H1 (cell line): ENCODE data around the gene PSMD3. TPM values are rescaled to one million over a fixed set of nuclear protein-coding genes. Genes with fewer than 3 reads are reported as not detected.

Experiments
- CTCF ChIA-PET: fragments of 300-600 bp; sonication (Branson Sonifier 250); formaldehyde crosslinking; loops from one replicate; lab custom pipeline; 2021; ENCODE audit not compliant: partially characterized antibody; lab: Charles Lee
- POLR2A ChIA-PET: fragments of 300-600 bp; sonication (Branson Sonifier 250); formaldehyde crosslinking; loops from one replicate; lab custom pipeline; 2021; ENCODE audit warnings: inconsistent platforms; ENCODE audit not compliant: partially characterized antibody; lab: Charles Lee
- DNase-seq, 2 experiments: peaks; one replicate each; pipeline versions ENCODE4 v3.0.0 to v3.0.0-alpha.2; 2010 to 2022; ENCODE audit warnings: low spot score in 2 of 2, low read depth in 1 of 2, mixed read lengths in 1 of 2
- FAIRE-seq: peaks from 2 replicates; lab custom pipeline; 2011; peaks lifted over from hg19 to GRCh38; lab: Jason Lieb, UNC
- H2AFZ ChIP-seq: 2 replicates; pipeline ENCODE4 v1.8.1; 2012; ENCODE audit warnings: low read length, inconsistent platforms
- H2AK5ac ChIP-seq: 2 replicates; pipeline ENCODE4 v1.6.1; 2013; ENCODE audit warnings: low read depth, low read length
- H2BK120ac ChIP-seq: replicated peaks from 2 replicates; pipeline ENCODE3; 2013; ENCODE audit warnings: low read depth, low read length, inconsistent platforms
- H2BK12ac ChIP-seq: 2 replicates; pipeline ENCODE4 v1.6.1; 2013; ENCODE audit warnings: low read depth, low read length
- H2BK15ac ChIP-seq: 2 replicates; pipeline ENCODE4 v1.6.1; 2013; ENCODE audit warnings: low read length
- H2BK20ac ChIP-seq: 2 replicates; pipeline ENCODE4 v1.6.1; 2013; ENCODE audit warnings: low read length
- H2BK5ac ChIP-seq: 2 replicates; pipeline ENCODE4 v1.6.1; 2013; ENCODE audit warnings: low read depth, low read length
- H3K14ac ChIP-seq: 2 replicates; pipeline ENCODE4 v1.6.1; 2013; ENCODE audit warnings: inconsistent platforms; ENCODE audit not compliant: insufficient read length
- H3K18ac ChIP-seq: 2 replicates; pipeline ENCODE4 v1.6.1; 2013; ENCODE audit warnings: low read length; ENCODE audit errors: extremely low read depth
- H3K23ac ChIP-seq: 2 replicates; pipeline ENCODE4 v1.6.1; 2013; ENCODE audit warnings: inconsistent platforms; ENCODE audit not compliant: insufficient read length
- H3K23me2 ChIP-seq: 2 replicates; pipeline ENCODE4 v1.6.1; 2013; ENCODE audit warnings: low read depth, low read length
- H3K27ac ChIP-seq: 2 replicates; pipeline ENCODE4 v1.6.1; 2011; ENCODE audit warnings: low read depth, low read length, inconsistent platforms
- H3K27me3 ChIP-seq, 4 experiments: replicated peaks in 1 of 4; 1 replicate in 1 of 4; 2 replicates in 3 of 4; pipeline versions ENCODE4 v1.6.1 to v1.8.1; 2011 to 2013; ENCODE audit warnings: low read length in 3 of 4, mild to moderate bottlenecking in 3 of 4, inconsistent platforms in 2 of 4, mixed read lengths in 2 of 4, moderate library complexity in 1 of 4; ENCODE audit not compliant: control insufficient read depth in 3 of 4, insufficient read depth in 3 of 4; ENCODE audit errors: extremely low read depth in 1 of 4
- H3K36me3 ChIP-seq, 4 experiments: 2 replicates each; pipeline versions ENCODE4 v1.6.1 to v1.8.1; 2011 to 2013; ENCODE audit warnings: mild to moderate bottlenecking in 4 of 4, low read length in 3 of 4, moderate library complexity in 2 of 4, control low read depth in 1 of 4, inconsistent platforms in 1 of 4; ENCODE audit not compliant: insufficient read depth in 4 of 4, control insufficient read depth in 2 of 4
- H3K4ac ChIP-seq: replicated peaks from 2 replicates; pipeline ENCODE3; 2013; ENCODE audit warnings: low read length, low read depth, mixed read lengths, inconsistent platforms; ENCODE audit not compliant: insufficient read length
- H3K4me1 ChIP-seq, 4 experiments: replicated peaks in 1 of 4; 1 replicate in 1 of 4; 2 replicates in 3 of 4; pipeline versions ENCODE4 v1.6.1 to v1.8.1; 2011 to 2013; ENCODE audit warnings: low read length in 3 of 4, inconsistent platforms in 2 of 4, mixed read lengths in 1 of 4; ENCODE audit not compliant: insufficient read depth in 4 of 4, control insufficient read depth in 3 of 4
- H3K4me2 ChIP-seq, 2 experiments: 2 replicates each; pipeline versions ENCODE4 v1.6.1 to v1.8.1; 2011 to 2013; ENCODE audit warnings: low read depth in 2 of 2, low read length in 2 of 2, control low read depth in 1 of 2, inconsistent platforms in 1 of 2, mild to moderate bottlenecking in 1 of 2; ENCODE audit not compliant: insufficient read depth in 1 of 2
- H3K4me3 ChIP-seq, 4 experiments: fragments of 200-600, 300-600 bp in 1 of 4; sonication (generic), shearing (Covaris generic), sonication (Bioruptor Twin) in 1 of 4; 2 replicates each; pipeline versions ENCODE4 v1.5.1 to v1.8.1; 2011 to 2016; ENCODE audit warnings: low read length in 4 of 4, low read depth in 3 of 4, control low read depth in 2 of 4, inconsistent platforms in 2 of 4, mild to moderate bottlenecking in 2 of 4, mixed read lengths in 1 of 4, moderate library complexity in 1 of 4; ENCODE audit not compliant: insufficient read depth in 2 of 4; ENCODE audit errors: extremely low read depth in 1 of 4
- H3K56ac ChIP-seq: replicated peaks from 2 replicates; pipeline ENCODE3; 2013; ENCODE audit warnings: low read depth, mild to moderate bottlenecking, mixed read lengths, low read length, inconsistent platforms; ENCODE audit not compliant: insufficient read length
- H3K79me1 ChIP-seq: 2 replicates; pipeline ENCODE4 v1.6.1; 2013; ENCODE audit warnings: low read depth, low read length, control low read depth
- H3K79me2 ChIP-seq, 2 experiments: 2 replicates each; pipeline versions ENCODE4 v1.6.1 to v1.8.1; 2012 to 2013; ENCODE audit warnings: low read length in 2 of 2, mild to moderate bottlenecking in 2 of 2, inconsistent platforms in 1 of 2; ENCODE audit not compliant: insufficient read depth in 2 of 2, control insufficient read depth in 1 of 2
- H3K9ac ChIP-seq, 4 experiments: replicated peaks in 1 of 4; 1 replicate in 1 of 4; 2 replicates in 3 of 4; pipeline versions ENCODE4 v1.6.1 to v1.8.1; 2011 to 2013; ENCODE audit warnings: low read depth in 3 of 4, low read length in 3 of 4, control low read depth in 2 of 4, mild to moderate bottlenecking in 2 of 4, moderate library complexity in 2 of 4, inconsistent platforms in 1 of 4; ENCODE audit errors: extremely low read depth in 1 of 4
- H3K9me3 ChIP-seq, 2 experiments: 2 replicates each; pipeline versions ENCODE4 v1.6.1 to v1.8.1; 2012 to 2013; ENCODE audit warnings: mild to moderate bottlenecking in 2 of 2, moderate library complexity in 2 of 2, control low read depth in 1 of 2, inconsistent platforms in 1 of 2, low read depth in 1 of 2, low read length in 1 of 2, mixed read lengths in 1 of 2; ENCODE audit not compliant: insufficient read depth in 2 of 2
- H4K20me1 ChIP-seq, 2 experiments: replicated peaks in 1 of 2; 2 replicates each; pipeline versions ENCODE3 to v1.8.1; 2011 to 2013; ENCODE audit warnings: inconsistent platforms in 2 of 2, low read length in 2 of 2, mild to moderate bottlenecking in 1 of 2; ENCODE audit not compliant: insufficient read depth in 2 of 2, control insufficient read depth in 1 of 2
- H4K5ac ChIP-seq: 2 replicates; pipeline ENCODE4 v1.6.1; 2013; ENCODE audit warnings: low read length, low read depth, mixed read lengths, inconsistent platforms; ENCODE audit not compliant: insufficient read length
- H4K8ac ChIP-seq: 2 replicates; pipeline ENCODE4 v1.8.0; 2013; ENCODE audit warnings: mild to moderate bottlenecking, moderate library complexity, low read length, inconsistent platforms; ENCODE audit not compliant: insufficient read depth; ENCODE audit errors: extremely low read depth
- H4K91ac ChIP-seq: replicated peaks from 2 replicates; pipeline ENCODE3; 2013; ENCODE audit warnings: low read length, mixed read lengths, inconsistent platforms; ENCODE audit not compliant: insufficient read length
- CTBP2 ChIP-seq: IDR thresholded peaks from 2 replicates; pipeline ENCODE4 v1.7.0; 2011; ENCODE audit warnings: borderline replicate concordance, mild to moderate bottlenecking, moderate library complexity, mixed read lengths, low read length; ENCODE audit not compliant: insufficient read depth, insufficient read length
- WGBS, 2 experiments: shearing (Covaris generic) in 1 of 2; methylation state at CpG; one replicate each; pipeline versions ENCODE4 v1.1.6 to v1.1.7; 2013 to 2015; ENCODE audit warnings: low lambda C conversion rate in 2 of 2, mixed read lengths in 2 of 2, inconsistent platforms in 1 of 2, low coverage in 1 of 2, missing lambda C conversion rate in 1 of 2; ENCODE audit not compliant: insufficient replicate concordance in 2 of 2, insufficient coverage in 1 of 2, insufficient read length in 1 of 2; ENCODE audit errors: extremely low coverage in 1 of 2, missing lambda C conversion rate in 1 of 2; 5-methylcytosine and 5-hydroxymethylcytosine counted together
- polyA plus RNA-seq, 7 experiments: library from polyadenylated mRNA; depleted of rRNA in 3 of 7; stranded (reverse) in 5 of 7; unstranded in 2 of 7; fragments of >200 nt in 5 of 7; fragments of 200-250 nt in 2 of 7; gene quantifications; 1 replicate in 5 of 7; 2 replicates in 1 of 7; 4 replicates in 1 of 7; pipeline versions ENCODE4 v1.2.1 to v1.2.3, GENCODE V29; 2011 to 2013; ENCODE audit warnings: missing spikeins in 2 of 7, mixed read lengths in 2 of 7
- total RNA-seq: library from RNA; stranded (reverse); fragmentation: NEBNext Ultra II Directional; extraction: Animal tissue kit (Norgen Biotek cat#: 25700); gene quantifications from 2 replicates; pipeline ENCODE4 v1.2.1, GENCODE V29; 2021

The PSMD3 gene
- total and polyA plus RNA-seq, 2 of the 8 experiments (the other 6 are each of a cell fraction or from before 2014, with no cell fraction given) = 151 to 198 TPM

- FAIRE-seq (no peak), DNase-seq (no peak)
- no peaks in the 10 kb centered on the region for H3K79me2 ChIP-seq
- no peak overlapping the region for H2BK15ac ChIP-seq
- H3K23ac ChIP-seq = no peak overlapping the region
- no peak overlapping the region for H4K91ac ChIP-seq
- no peak overlapping the region; the same call in 1 of the 2 replicates for H2BK5ac ChIP-seq
- H3K14ac ChIP-seq = no peak overlapping the region
- H2BK120ac ChIP-seq = no peak overlapping the region
- no peak overlapping the region for H4K8ac ChIP-seq
- no peak overlapping the region for H3K4ac ChIP-seq
- no peak overlapping the region for H3K4me3 ChIP-seq
- ChIA-PET POLR2A (interaction anchor here (0.8 to 2.4 kb wide), 7 partner anchors 8 to 143 kb away, joined by 3 to 7 read pairs (median 3); partner anchors contain the start of genes CASC3 and PSMD3), CTCF (interaction anchor here (0.9 to 1.8 kb wide), 8 partner anchors 9 to 86 kb away, joined by 3 to 9 read pairs (median 4); partner anchors contain the start of gene CSF3)
- H3K23me2 ChIP-seq = no peaks in the 10 kb centered on the region
- no peak overlapping the region for H2BK20ac ChIP-seq
- H3K9me3 ChIP-seq = no peaks in the 10 kb centered on the region
- H4K20me1 ChIP-seq = peaks cover 0 to 5% of the 10 kb centered on the region in 2 experiments
- H4K5ac ChIP-seq = no peak overlapping the region
- 89% methylated on average over 6 of the region's 6 CpGs; no CpG with 5 or more reads in 1 of the 2 experiments for WGBS, 2 experiments
- TF ChIP-seq CTBP2 = no peak
- H3K4me2 ChIP-seq = no peak overlapping the region
- H3K9ac ChIP-seq = no peak overlapping the region; a peak in 1 of 7 replicates
- H3K18ac ChIP-seq = no peak overlapping the region
- H3K27ac ChIP-seq = no peak overlapping the region
- H3K4me1 ChIP-seq = no peaks in the 10 kb centered on the region
- H3K36me3 ChIP-seq = peaks cover 35 to 58% (median 50%) of the 10 kb centered on the region in 4 experiments
- H2AFZ ChIP-seq = no peak overlapping the region
- no peak overlapping the region for H3K56ac ChIP-seq
- H3K79me1 ChIP-seq = no peaks in the 10 kb centered on the region
- H3K27me3 ChIP-seq = no peaks in the 10 kb centered on the region
- H2AK5ac ChIP-seq = no peak overlapping the region
- H2BK12ac ChIP-seq = no peak overlapping the region
Measured at GRCh38 chr17:39996800-39997199, 16.2 kb downstream of the PSMD3 start.
